Activated T-cell treated with anti-CD3 and anti-CD28 coated beads, Interleukin-2, amount 50 U/mL, for 72 hours (primary cell): ENCODE results near the gene PKHD1. TPM values are rescaled to one million over a fixed set of nuclear protein-coding genes. Genes with fewer than 3 reads are reported as not detected.
A peak's percentile ranks its signal among the peaks of the same experiment; 100 is the strongest.
"Not testable (repeated sequence)": the region's sequence is repeated elsewhere in the genome, so short reads cannot be mapped to it uniquely, and the experiment has no call there.

ENCODE experiments used
- ATAC-seq, 2 donors: fragments of 150-1000 bp; cut with Tn5 transposase; replicated peaks in 1 of 2; 2 replicates each; pipeline ENCODE4 v1.10.0; 2021; ENCODE audit warnings: moderate library complexity in 2 of 2, mild to moderate bottlenecking in 1 of 2
- DNase-seq, 2 donors: peaks; one replicate each; pipeline ENCODE4 v3.0.0; 2021 to 2022; ENCODE audit warnings: mixed read lengths in 1 of 2
- H3K27ac Mint-ChIP-seq: one replicate; pipeline ENCODE4 v1.8.0; 2022; ENCODE audit warnings: mild to moderate bottlenecking, moderate library complexity, mixed read lengths
- H3K27me3 Mint-ChIP-seq: one replicate; pipeline ENCODE4 v1.8.0; 2022; ENCODE audit warnings: low read depth, mixed read lengths
- H3K36me3 Mint-ChIP-seq, 2 donors: one replicate each; pipeline ENCODE4 v1.8.0; 2022; ENCODE audit warnings: mixed read lengths in 2 of 2, mild to moderate bottlenecking in 1 of 2; ENCODE audit not compliant: insufficient read depth in 2 of 2
- H3K4me1 Mint-ChIP-seq: one replicate; pipeline ENCODE4 v1.8.0; 2022; ENCODE audit warnings: low read depth, mixed read lengths
- H3K4me3 Mint-ChIP-seq, 2 donors: one replicate each; pipeline ENCODE4 v1.8.0; 2022; ENCODE audit warnings: mild to moderate bottlenecking in 2 of 2, mixed read lengths in 2 of 2, moderate library complexity in 2 of 2
- H3K9me3 Mint-ChIP-seq, 2 donors: one replicate each; pipeline ENCODE4 v1.8.0; 2022; ENCODE audit warnings: mixed read lengths in 2 of 2
- total RNA-seq, 2 donors: library from RNA; stranded (reverse); gene quantifications; one replicate each; pipeline ENCODE4 v1.2.3, GENCODE V29; 2022

The PKHD1 gene
- total RNA-seq, 2 donors from 2014 or later, result 0.02 TPM

DNA sequence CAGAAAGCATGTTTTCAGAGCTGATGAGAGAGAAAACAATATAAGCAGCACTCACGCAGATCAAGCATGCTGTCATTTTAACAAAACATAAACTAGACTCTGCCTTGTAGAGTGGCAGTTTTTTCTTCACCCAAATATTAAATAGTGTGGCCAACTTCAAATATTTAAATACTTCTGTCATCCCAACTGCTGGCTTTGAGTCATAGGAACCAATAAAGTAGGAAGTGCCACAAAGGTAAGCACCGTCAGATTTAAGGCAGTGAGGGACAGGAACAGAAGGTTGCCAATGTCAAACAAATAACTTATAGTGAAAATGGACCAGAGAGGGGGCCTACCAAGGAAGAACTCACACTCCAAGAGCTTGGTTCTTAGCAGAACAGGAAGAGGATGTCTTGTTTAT is 222.2 kb downstream of the PKHD1 start:
- ATAC-seq, result no peak
- Mint-ChIP-seq H3K4me3 (no peak overlapping the region), H3K36me3 (no peaks in the 10 kb centered on the region), H3K27ac (no peak overlapping the region), H3K4me1 (no peaks in the 10 kb centered on the region), H3K27me3 (no peaks in the 10 kb centered on the region), H3K9me3 (no peaks in the 10 kb centered on the region)
- DNase-seq, result no peak

DNA sequence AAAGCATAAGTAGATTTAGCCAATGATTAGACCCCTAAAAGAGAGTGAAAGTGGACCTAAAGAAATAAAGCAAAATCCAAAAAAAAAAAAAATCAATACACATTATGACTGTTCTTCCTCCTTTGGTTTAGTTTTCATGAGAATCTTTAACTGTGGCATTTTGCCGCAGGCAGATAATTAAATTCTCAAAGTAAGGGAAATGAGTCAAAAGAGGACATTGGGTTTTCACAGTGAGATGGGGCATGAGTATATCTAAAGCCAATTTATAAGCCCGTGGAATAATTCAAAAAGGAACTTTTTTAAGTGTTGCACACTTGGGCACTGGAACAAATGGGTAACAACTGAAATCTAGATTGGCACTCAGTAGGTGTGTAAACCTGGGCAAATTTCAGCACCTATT is 230.3 kb downstream of the PKHD1 start:
- no peaks in the 10 kb centered on the region for H3K36me3 Mint-ChIP-seq
- no peak overlapping the region for H3K27ac Mint-ChIP-seq
- DNase-seq (no peak), ATAC-seq (no peak)
- no peak overlapping the region for H3K4me3 Mint-ChIP-seq
- no peaks in the 10 kb centered on the region for H3K9me3 Mint-ChIP-seq
- H3K27me3 Mint-ChIP-seq, result no peaks in the 10 kb centered on the region
- H3K4me1 Mint-ChIP-seq, result no peaks in the 10 kb centered on the region

DNA sequence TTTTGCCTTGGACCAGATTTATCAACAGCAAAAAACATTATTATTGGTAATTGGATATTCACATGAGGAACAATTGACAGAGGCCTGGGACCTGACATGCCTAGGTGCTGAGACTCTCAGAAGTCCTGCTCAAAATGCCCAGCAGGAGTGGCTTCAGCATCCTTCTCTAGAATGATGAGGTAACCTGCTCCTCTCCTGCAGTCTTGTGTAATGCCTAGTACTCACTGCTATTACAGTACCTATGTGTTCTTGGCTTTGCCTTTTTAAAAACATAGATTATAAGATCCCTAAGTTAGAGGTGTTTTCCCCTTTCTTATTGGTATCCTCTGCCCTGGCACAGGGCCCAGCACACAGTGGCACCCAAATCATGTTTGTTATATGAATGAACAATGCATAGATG is 230.9 kb downstream of the PKHD1 start:
- Mint-ChIP-seq H3K9me3 (peaks cover 0 to 2% of the 10 kb centered on the region in 2 donors), H3K27me3 (no peaks in the 10 kb centered on the region), H3K4me3 (no peak overlapping the region), H3K36me3 (no peaks in the 10 kb centered on the region), H3K4me1 (no peaks in the 10 kb centered on the region), H3K27ac (no peak overlapping the region)
- ATAC-seq (no peak), DNase-seq (no peak)

DNA sequence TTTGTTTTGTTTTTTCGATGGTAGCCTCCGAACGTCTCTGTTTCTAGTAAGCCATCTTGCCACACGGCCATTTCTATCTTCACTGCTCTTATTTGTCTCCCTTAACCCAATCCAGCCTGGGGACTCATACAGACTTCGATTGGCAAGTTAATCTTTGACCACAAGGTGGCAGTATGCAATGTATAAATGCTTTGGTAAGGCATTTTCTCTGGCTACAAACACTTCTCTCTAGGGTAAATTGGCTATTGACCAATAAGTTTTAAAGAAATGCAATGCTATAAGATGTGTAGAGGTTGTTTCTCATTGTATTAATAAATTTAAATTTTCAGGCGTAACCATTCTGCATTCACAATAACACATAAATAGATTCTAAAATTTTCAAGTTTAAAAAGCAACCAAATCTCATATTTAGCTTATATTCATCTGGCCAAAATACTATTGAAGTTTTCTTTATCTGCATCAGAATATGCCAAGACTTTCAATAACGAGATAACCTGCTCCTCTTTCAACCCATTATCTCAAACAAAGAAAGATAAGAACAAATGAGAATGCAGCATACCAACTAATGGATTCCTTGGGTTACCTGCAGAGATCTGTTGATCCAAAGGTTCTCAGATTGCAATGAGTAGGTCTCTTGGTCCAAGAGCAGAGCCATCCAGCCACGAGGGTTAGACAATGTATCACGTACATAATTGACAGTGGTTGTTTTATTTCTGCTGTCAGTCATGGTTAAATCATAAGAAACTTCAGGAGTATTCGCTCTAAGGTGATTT is 231.9 kb downstream of the PKHD1 start:
- Mint-ChIP-seq H3K9me3 (peaks cover 0 to 2% of the 10 kb centered on the region in 2 donors), H3K27me3 (no peaks in the 10 kb centered on the region), H3K27ac (no peak overlapping the region), H3K4me1 (no peaks in the 10 kb centered on the region), H3K4me3 (no peak overlapping the region), H3K36me3 (no peaks in the 10 kb centered on the region)
- ATAC-seq (peak in 1 of 2 donors; percentile 35), DNase-seq (peak; percentile 7 to 28)

DNA sequence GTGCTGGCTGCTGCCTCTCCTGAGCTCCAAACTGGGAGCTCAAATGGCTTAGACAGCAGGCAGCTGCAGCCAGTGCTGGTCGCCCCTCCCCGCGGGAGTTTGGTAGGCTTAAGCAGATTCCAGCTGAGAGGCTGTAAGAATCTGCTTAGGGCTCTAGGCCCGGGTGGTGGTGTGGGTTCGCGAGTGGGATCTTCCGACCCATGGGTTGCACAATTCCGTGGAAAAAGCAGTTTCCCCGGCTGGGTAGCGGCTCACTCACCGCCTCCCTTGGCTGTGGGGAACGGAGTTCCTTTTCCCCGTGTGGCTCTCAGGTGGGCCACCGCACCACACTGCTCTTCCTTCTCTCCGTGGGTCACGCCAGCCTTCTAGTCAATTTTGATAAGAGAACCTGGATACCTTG is 232.5 kb downstream of the PKHD1 start:
- DNase-seq (no peak), ATAC-seq (no peak)
- H3K36me3 Mint-ChIP-seq, result no peaks in the 10 kb centered on the region
- no peaks in the 10 kb centered on the region for H3K4me1 Mint-ChIP-seq
- H3K27ac Mint-ChIP-seq, result no peak overlapping the region
- H3K9me3 Mint-ChIP-seq, result peaks cover 0 to 2% of the 10 kb centered on the region in 2 donors
- H3K4me3 Mint-ChIP-seq, result no peak overlapping the region
- H3K27me3 Mint-ChIP-seq, result no peaks in the 10 kb centered on the region

DNA sequence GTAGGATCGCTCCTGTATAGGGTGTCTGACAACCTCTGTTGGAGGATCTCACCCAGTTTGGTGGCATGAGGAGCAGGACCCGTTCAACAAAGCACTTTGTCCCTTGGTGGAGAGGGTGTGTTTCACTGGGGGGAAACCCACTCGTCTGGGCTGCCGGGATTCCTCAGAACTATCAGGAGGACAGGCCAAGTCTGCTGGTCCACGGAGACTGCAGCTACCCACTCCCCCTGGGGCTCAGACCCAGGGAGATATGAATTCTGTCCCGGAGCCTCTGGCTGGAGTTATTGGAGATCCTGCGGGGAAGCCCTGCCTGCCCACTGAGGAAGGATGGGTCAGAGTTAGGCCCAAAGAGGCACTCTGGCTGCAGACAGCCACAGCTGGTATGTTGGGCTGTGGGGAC is 233.1 kb downstream of the PKHD1 start:
- no peaks in the 10 kb centered on the region for H3K4me1 Mint-ChIP-seq
- no peak overlapping the region for H3K27ac Mint-ChIP-seq
- H3K27me3 Mint-ChIP-seq, result no peaks in the 10 kb centered on the region
- no peak overlapping the region for H3K4me3 Mint-ChIP-seq
- ATAC-seq, result no peak
- no peaks in the 10 kb centered on the region for H3K36me3 Mint-ChIP-seq
- DNase-seq, result no peak
- peaks cover 0 to 2% of the 10 kb centered on the region in 2 donors for H3K9me3 Mint-ChIP-seq

DNA sequence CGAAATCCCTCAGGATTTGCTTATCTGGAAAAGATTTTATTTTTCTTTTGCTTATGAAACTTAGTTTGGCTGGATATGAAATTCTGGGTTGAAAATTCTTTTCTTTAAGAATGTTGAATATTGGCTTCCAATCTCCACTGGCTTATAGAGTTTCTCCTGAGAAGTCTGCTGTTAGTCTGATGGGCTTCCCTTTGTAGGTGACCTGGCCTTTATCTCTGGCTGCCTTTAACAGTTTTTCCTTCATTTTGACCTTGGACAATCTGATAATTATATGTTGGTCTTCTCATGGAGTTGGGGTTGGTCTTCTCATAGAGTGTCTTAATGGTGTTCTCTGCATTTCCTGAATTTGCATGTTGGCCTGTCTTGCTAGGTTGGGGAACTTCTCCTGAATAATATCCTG is 234.3 kb downstream of the PKHD1 start:
- not testable (repeated sequence) for H3K27ac Mint-ChIP-seq, H3K27me3 Mint-ChIP-seq, H3K36me3 Mint-ChIP-seq, DNase-seq, H3K4me3 Mint-ChIP-seq, H3K9me3 Mint-ChIP-seq, ATAC-seq, H3K4me1 Mint-ChIP-seq

DNA sequence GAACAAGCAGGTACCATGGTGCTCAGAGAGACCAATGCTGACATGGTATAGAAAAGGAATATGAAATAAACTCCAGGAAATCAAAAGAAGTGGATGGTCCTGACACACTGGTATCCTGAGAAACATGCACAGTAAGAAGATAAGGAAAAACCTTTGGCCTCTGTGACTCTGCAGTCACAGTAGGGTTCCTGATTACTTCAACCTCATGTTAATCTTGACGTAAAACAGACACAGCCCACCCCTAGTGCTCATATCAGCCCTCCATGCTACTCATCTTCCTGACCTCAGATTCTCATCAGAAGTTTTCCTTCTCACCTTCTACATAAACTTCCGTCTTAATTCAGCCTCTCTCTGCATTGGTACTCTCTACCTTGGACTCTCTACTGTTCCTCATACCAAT is 240.9 kb downstream of the PKHD1 start:
- ATAC-seq (no peak), DNase-seq (no peak)
- no peak overlapping the region for H3K27ac Mint-ChIP-seq
- H3K9me3 Mint-ChIP-seq, result peaks cover 0 to 1% of the 10 kb centered on the region in 2 donors
- H3K4me3 Mint-ChIP-seq, result no peak overlapping the region
- no peaks in the 10 kb centered on the region for H3K27me3 Mint-ChIP-seq
- no peaks in the 10 kb centered on the region for H3K36me3 Mint-ChIP-seq
- H3K4me1 Mint-ChIP-seq, result no peaks in the 10 kb centered on the region

DNA sequence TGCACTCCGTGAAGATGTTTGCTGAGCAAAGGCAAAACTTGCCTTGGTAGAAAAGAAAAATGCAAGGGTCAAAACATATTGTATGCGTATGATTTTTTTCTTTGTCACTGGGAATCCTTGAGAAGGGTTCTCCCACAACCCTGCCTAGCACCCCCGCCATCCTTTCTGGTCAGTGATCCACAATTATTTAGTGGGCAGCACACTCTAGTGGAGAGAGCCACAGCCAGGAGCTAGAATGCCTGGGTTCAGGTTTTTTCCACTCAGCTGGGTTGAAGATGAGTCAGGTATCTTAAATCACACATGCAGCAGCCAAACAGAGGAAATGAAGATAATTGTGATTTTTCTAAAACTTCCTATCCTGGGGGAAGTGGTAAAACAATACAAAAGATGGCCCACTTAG is 243.1 kb downstream of the PKHD1 start:
- Mint-ChIP-seq H3K4me1 (no peaks in the 10 kb centered on the region), H3K36me3 (no peaks in the 10 kb centered on the region), H3K4me3 (no peak overlapping the region), H3K9me3 (peaks cover 1 to 2% of the 10 kb centered on the region in 2 donors), H3K27ac (no peak overlapping the region), H3K27me3 (no peaks in the 10 kb centered on the region)
- ATAC-seq, result no peak
- DNase-seq, result no peak

DNA sequence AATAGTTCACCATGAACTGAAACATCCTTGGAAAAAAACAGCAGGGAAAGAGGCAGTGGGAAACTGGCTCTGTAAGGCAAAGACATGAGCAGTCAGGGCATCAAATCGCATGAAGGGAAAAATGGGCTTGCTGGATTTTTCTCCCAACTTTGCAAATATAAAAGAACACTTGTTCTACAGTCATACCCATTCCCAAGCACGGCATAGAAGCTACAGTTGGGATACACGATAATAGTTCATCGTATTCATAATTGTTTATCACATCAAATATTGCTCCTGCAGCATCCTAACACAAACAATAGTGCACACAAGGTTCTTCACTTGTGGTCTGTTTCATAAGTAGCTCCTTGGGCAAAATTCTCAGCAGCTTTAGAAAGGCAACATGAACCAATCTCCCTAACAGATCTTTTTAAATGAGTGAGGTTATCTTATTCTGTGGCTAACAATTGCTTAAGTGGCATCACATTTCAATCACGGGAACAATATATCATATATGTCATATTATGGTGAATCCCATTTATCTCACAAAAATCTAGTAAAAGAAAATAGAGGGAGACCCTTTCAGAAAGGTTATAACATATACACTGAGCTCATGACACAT is 243.9 kb downstream of the PKHD1 start:
- H3K4me3 Mint-ChIP-seq, result no peak overlapping the region
- no peaks in the 10 kb centered on the region for H3K4me1 Mint-ChIP-seq
- no peaks in the 10 kb centered on the region for H3K36me3 Mint-ChIP-seq
- no peaks in the 10 kb centered on the region for H3K27me3 Mint-ChIP-seq
- ATAC-seq (no peak), DNase-seq (no peak)
- H3K27ac Mint-ChIP-seq, result no peak overlapping the region
- H3K9me3 Mint-ChIP-seq, result peaks cover 0 to 2% of the 10 kb centered on the region in 2 donors

DNA sequence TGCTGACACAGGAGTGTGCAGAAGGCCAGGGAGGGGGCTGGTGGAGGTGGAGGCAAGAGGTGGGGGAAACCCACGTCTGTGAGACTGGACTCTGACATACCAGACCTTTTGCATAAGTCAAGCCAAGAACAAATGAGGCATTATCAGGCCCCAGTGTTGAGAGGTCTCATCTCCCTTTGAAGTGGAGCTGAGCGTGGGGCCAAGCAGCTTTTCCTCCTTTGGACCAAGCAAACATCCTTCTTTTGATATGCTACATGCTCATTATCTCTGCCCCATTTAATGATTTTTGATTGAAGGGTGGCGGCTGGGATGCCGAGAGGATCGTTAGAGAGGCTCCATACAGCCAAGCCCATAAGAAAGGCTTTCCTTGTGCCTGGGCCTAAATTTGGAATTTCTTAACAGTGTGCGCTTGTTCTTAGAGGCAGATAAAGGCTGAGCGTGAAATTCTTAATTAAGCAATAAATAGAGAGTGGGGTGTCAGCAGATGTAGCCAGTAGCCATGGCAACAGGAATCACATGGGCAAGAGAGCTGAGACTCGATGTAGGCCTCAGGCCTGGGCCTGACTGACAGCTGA is 244.5 kb downstream of the PKHD1 start:
- Mint-ChIP-seq H3K27ac (no peak overlapping the region), H3K4me3 (no peak overlapping the region), H3K36me3 (no peaks in the 10 kb centered on the region), H3K27me3 (no peaks in the 10 kb centered on the region), H3K4me1 (no peaks in the 10 kb centered on the region), H3K9me3 (peaks cover 0 to 2% of the 10 kb centered on the region in 2 donors)
- ATAC-seq, result no peak
- DNase-seq, result no peak

DNA sequence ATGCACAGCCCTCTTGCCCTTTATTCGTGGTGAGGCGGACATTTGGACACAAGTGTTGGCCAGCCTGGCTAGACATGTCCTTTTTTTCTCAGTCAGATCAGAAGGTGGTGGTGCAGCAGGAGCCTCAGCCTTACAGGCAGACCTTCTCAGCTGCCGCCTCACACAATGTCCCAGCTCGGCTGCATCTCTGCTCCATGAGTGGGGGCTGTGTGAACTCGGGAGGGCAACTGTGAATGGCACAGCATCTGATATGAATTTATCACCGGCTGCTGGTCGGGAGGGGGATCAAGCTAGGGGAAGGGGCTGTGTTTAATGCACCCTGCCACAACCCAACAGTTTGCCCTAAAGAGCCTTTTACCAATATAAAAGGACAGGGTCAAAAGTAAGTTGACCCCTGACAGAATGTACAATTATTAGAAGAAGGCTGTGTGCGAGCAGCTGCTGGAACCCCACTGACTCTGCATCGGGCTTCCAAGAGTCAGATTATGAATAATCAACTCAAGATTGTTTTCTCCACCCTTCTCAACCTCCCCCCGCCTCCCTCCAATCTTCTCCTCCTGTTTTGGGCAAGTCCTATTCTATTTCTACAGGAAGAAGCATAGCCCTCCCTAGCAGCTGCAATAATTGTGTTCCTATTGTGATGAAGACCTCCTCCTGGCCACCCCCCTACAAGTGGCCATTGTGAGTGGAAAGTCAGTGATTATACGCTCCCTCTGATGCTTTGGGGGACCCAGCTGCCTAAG is 245.2 kb downstream of the PKHD1 start:
- Mint-ChIP-seq H3K27ac (no peak overlapping the region), H3K9me3 (peaks cover 0 to 2% of the 10 kb centered on the region in 2 donors), H3K27me3 (no peaks in the 10 kb centered on the region), H3K4me3 (no peak overlapping the region), H3K36me3 (no peaks in the 10 kb centered on the region), H3K4me1 (no peaks in the 10 kb centered on the region)
- ATAC-seq (no peak), DNase-seq (no peak)

DNA sequence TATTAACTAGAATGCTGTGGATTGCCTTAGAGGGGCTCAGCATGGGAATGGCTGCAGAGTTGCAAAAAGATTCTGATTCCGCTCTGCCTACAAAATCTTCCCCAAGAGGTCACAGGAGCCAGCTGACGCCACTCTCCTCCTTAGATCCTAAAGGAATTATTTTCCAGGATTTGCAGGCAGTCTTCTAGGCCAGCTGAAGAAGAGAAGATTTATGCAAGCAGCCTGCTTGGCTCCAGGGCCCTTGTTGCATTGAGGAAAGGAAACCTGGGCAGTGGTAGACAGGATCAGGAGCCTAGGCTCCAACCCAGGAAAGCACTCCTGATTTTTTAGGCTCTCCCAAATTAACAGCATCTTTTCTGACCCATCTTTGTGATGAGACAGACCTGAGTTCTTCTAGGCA is 245.8 kb downstream of the PKHD1 start:
- Mint-ChIP-seq H3K4me1 (no peaks in the 10 kb centered on the region), H3K36me3 (no peaks in the 10 kb centered on the region), H3K9me3 (peaks cover 0 to 2% of the 10 kb centered on the region in 2 donors), H3K27me3 (no peaks in the 10 kb centered on the region), H3K27ac (no peak overlapping the region), H3K4me3 (no peak overlapping the region)
- no peak for ATAC-seq
- DNase-seq, result no peak
